ENCODE measurements around the gene RPS6KA6.
A peak's percentile ranks its signal among the peaks of the same experiment; 100 is the strongest.

The RPS6KA6 gene

GRCh38 chrX:84187533-84188319 lies at the start of gene RPS6KA6:
RPS6KA6 (minus strand) TSS chrX:84188199; CDS start chrX:84187899, 300 bp downstream.
- peak; percentile 5 for DNase-seq (ENCODE audit: low spot score)

GRCh38 chrX:84224741-84225140 lies 36.7 kb upstream of the RPS6KA6 start:
- DNase-seq (ENCODE audit: low spot score) = no peak

- no peak for DNase-seq (ENCODE audit: low spot score)
Measured at GRCh38 chrX:84223261-84223660, 35.3 kb upstream of the RPS6KA6 start.

GRCh38 chrX:84221181-84221580 lies 33.2 kb upstream of the RPS6KA6 start:
- no peak for DNase-seq (ENCODE audit: low spot score)

GRCh38 chrX:84219551-84219950 lies 31.6 kb upstream of the RPS6KA6 start:
- DNase-seq (ENCODE audit: low spot score) = no peak

- no peak for DNase-seq (ENCODE audit: low spot score)
Measured at GRCh38 chrX:84218726-84219125, 30.7 kb upstream of the RPS6KA6 start.

- no peak for DNase-seq (ENCODE audit: low spot score)
Measured at GRCh38 chrX:84216881-84217280, 28.9 kb upstream of the RPS6KA6 start.

- no peak for DNase-seq (ENCODE audit: low spot score)
Measured at GRCh38 chrX:84216406-84216805, 28.4 kb upstream of the RPS6KA6 start.

- no peak for DNase-seq (ENCODE audit: low spot score)
Measured at GRCh38 chrX:84205276-84205675, 17.3 kb upstream of the RPS6KA6 start.

GRCh38 chrX:84199688-84200087 lies 11.7 kb upstream of the RPS6KA6 start:
- DNase-seq (ENCODE audit: low spot score) = no peak

- DNase-seq (ENCODE audit: low spot score) = no peak
Measured at GRCh38 chrX:84197550-84197949, 9.6 kb upstream of the RPS6KA6 start.

- no peak for DNase-seq (ENCODE audit: low spot score)
Measured at GRCh38 chrX:84192006-84192405, 4.0 kb upstream of the RPS6KA6 start.

- no peak for DNase-seq (ENCODE audit: low spot score)
Measured at GRCh38 chrX:84189125-84189524, 1.1 kb upstream of the RPS6KA6 start.

- peak; percentile 8 for DNase-seq (ENCODE audit: low spot score)
Measured at GRCh38 chrX:84188320-84188834, 378 bp upstream of the RPS6KA6 start.

GRCh38 chrX:84186603-84187532 lies 1.1 kb downstream of the RPS6KA6 start:
- peak; percentile 1 for DNase-seq (ENCODE audit: low spot score)

GRCh38 chrX:84182516-84182915 lies 5.5 kb downstream of the RPS6KA6 start:
- DNase-seq (ENCODE audit: low spot score) = no peak

- no peak for DNase-seq (ENCODE audit: low spot score)
Measured at GRCh38 chrX:84175958-84176357, 12.0 kb downstream of the RPS6KA6 start.

GRCh38 chrX:84175274-84175673 lies 12.7 kb downstream of the RPS6KA6 start:
- no peak for DNase-seq (ENCODE audit: low spot score)

GRCh38 chrX:84174348-84174747 lies 13.7 kb downstream of the RPS6KA6 start:
- DNase-seq (ENCODE audit: low spot score) = no peak

- DNase-seq (ENCODE audit: low spot score) = no peak
Measured at GRCh38 chrX:84170931-84171330, 17.1 kb downstream of the RPS6KA6 start.

- DNase-seq (ENCODE audit: low spot score) = no peak
Measured at GRCh38 chrX:84168574-84168973, 19.4 kb downstream of the RPS6KA6 start.

- DNase-seq (ENCODE audit: low spot score) = no peak
Measured at GRCh38 chrX:84168095-84168494, 19.9 kb downstream of the RPS6KA6 start.

GRCh38 chrX:84165711-84166110 lies 22.3 kb downstream of the RPS6KA6 start:
- DNase-seq (ENCODE audit: low spot score) = no peak
